ENCODE measurements around the gene XPNPEP2.
A peak's percentile ranks its signal among the peaks of the same experiment; 100 is the strongest.

Gene XPNPEP2

DNA sequence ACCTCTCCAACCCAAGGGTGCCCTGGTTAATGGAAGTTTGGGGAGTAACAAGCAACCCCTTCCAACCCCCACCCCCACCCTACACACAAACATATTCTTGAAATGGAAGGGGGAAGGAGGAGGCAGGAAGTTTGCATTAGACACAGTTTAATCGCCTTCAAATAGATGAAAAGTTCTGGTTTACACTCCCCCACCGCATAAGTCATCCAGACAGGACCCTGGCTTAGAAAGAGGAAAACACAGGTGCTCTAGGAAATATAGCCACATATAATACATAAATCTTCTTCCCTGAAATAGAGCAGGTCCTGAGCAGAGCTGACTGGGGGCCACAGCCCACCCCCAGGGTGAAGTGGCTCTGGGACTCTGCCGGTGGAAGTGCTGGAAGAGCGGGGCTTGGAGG lies 66.0 kb downstream of the XPNPEP2 start:
- H3K9ac ChIP-seq (ENCODE audit: low read length in 5 of 5) = no peak overlapping the region
- H3K27me3 ChIP-seq (ENCODE audit: control insufficient read depth in 5 of 5, insufficient read depth in 4 of 5, low read length in 5 of 5) = peaks cover 0 to 2% (median 0%) of the 10 kb centered on the region in 5 donors
- no peak overlapping the region for H3K4me3 ChIP-seq (ENCODE audit: low read depth in 1 of 5, low read length in 5 of 5)
- no peak overlapping the region for H3K27ac ChIP-seq (ENCODE audit: low read depth, low read length)
- H3K4me1 ChIP-seq (ENCODE audit: control insufficient read depth in 5 of 5, insufficient read depth in 5 of 5, low read length in 5 of 5) = peaks cover 0 to 15% (median 5%) of the 10 kb centered on the region in 5 donors
- H3K36me3 ChIP-seq (ENCODE audit: control insufficient read depth in 5 of 5, insufficient read depth in 5 of 5, low read length in 5 of 5) = peaks cover 0 to 17% (median 13%) of the 10 kb centered on the region in 5 donors
- peaks cover 0 to 6% (median 0%) of the 10 kb centered on the region in 5 donors for H3K9me3 ChIP-seq (ENCODE audit: control insufficient read depth in 5 of 5, low read length in 5 of 5)

- peaks cover 0 to 30% (median 20%) of the 10 kb centered on the region in 5 donors for H3K36me3 ChIP-seq (ENCODE audit: control insufficient read depth in 5 of 5, insufficient read depth in 5 of 5, low read length in 5 of 5)
- H3K4me3 ChIP-seq (ENCODE audit: low read depth in 1 of 5, low read length in 5 of 5) = no peak overlapping the region
- peaks cover 0 to 11% (median 6%) of the 10 kb centered on the region in 5 donors for H3K4me1 ChIP-seq (ENCODE audit: control insufficient read depth in 5 of 5, insufficient read depth in 5 of 5, low read length in 5 of 5)
- H3K27ac ChIP-seq (ENCODE audit: low read depth, low read length) = no peak overlapping the region
- peaks cover 0 to 6% (median 0%) of the 10 kb centered on the region in 5 donors for H3K9me3 ChIP-seq (ENCODE audit: control insufficient read depth in 5 of 5, low read length in 5 of 5)
- peaks cover 0 to 2% (median 0%) of the 10 kb centered on the region in 5 donors for H3K27me3 ChIP-seq (ENCODE audit: control insufficient read depth in 5 of 5, insufficient read depth in 4 of 5, low read length in 5 of 5)
- peak overlapping the region in 1 of 5 donors; percentile 42 for H3K9ac ChIP-seq (ENCODE audit: low read length in 5 of 5)
Measured at GRCh38 chrX:129808158-129808828, 69.5 kb downstream of the XPNPEP2 start.

DNA sequence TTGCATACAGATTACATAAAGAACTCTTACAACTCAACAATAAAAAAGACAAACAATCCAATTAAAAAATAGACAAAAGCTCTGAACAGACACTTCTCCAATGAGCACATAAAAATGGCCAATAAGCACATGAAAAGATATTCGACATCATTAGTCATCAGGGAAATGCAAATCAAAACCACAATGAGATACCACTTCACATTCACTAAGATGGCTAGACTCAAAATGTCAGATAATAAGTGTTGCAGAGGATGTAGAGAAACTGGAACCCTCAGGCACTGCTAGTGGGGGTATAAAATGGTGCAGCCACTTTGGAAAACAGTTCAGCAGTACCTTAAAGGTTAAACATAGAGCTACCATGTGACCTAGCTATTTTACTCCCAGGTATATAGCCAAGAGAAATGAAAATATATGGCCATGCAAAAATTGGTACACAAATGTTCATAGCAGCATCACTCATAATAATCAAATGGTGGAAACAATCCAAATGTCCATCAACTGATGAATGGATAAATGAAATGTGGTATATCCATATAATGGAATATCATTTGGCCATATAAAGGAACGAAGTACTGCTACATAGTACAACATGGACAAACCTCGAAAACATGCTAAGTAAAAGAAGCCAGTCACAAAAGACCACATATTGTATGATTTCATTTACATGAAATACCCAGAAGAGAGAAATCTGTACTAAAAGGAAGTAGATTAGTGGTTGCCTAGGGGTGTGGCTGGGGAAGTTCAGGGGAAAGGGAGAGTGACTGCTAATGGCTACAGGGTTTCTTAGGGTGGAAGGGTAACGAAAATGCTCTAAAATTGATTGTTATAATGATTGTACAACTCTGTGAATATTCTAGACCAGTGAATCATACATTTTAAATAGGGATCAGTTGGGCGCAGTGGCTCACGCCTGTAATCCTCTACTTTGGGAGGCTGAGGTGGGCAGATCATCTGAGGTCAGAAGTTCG lies 70.3 kb downstream of the XPNPEP2 start:
- peaks cover 0 to 14% (median 6%) of the 10 kb centered on the region in 5 donors for H3K4me1 ChIP-seq (ENCODE audit: control insufficient read depth in 5 of 5, insufficient read depth in 5 of 5, low read length in 5 of 5)

DNA sequence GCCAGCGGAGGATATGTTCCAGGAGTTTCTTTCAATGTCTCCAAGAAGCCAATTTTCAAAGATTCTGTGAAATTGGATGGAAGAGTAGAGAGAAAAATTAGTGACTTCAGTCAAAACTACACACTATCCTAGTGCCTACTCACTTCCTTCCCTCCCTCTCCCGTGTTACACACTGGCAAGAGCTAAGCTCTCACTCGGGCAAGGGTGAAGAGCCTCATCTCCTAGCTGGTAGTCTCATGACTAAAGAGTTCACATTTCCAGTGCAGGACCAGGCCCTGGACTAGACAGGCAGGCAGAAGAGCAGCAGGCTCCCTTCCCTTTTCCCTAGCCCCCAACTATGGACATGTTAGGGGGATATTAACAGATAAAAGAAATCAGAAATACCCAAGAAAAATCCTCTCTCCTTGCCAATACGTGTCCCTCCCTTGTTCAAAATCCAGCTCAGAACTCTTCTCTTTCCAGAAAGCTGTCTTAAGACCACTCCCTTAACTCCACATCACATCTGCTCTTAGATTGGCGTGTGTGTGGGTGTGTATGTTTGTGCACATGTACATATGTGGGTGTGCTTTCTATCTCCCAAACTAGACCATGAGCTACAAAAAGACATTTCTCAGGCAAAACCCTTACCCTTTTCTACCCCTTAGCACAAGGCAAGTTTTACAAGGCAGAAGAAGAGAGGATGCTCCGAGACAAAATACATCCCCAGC lies 75.0 kb downstream of the XPNPEP2 start:
- H3K27ac ChIP-seq (ENCODE audit: low read depth, low read length) = peak overlapping the region; percentile 47
- H3K36me3 ChIP-seq (ENCODE audit: control insufficient read depth in 5 of 5, insufficient read depth in 5 of 5, low read length in 5 of 5) = peaks cover 0 to 16% (median 7%) of the 10 kb centered on the region in 5 donors
- no peak overlapping the region for H3K4me3 ChIP-seq (ENCODE audit: low read depth in 1 of 5, low read length in 5 of 5)
- H3K9ac ChIP-seq (ENCODE audit: low read length in 5 of 5) = no peak overlapping the region
- H3K27me3 ChIP-seq (ENCODE audit: control insufficient read depth in 5 of 5, insufficient read depth in 4 of 5, low read length in 5 of 5) = peaks cover 0 to 2% (median 0%) of the 10 kb centered on the region in 5 donors
- H3K9me3 ChIP-seq (ENCODE audit: control insufficient read depth in 5 of 5, low read length in 5 of 5) = peaks cover 0 to 10% (median 0%) of the 10 kb centered on the region in 5 donors
- peaks cover 0 to 10% (median 3%) of the 10 kb centered on the region in 5 donors for H3K4me1 ChIP-seq (ENCODE audit: control insufficient read depth in 5 of 5, insufficient read depth in 5 of 5, low read length in 5 of 5)

More for the DNA sequence above, 70.3 kb downstream of the XPNPEP2 start:
- Histone ChIP-seq H3K27ac (ENCODE audit: low read depth, low read length) (no peak overlapping the region), H3K4me3 (ENCODE audit: low read depth in 1 of 5, low read length in 5 of 5) (no peak overlapping the region), H3K36me3 (ENCODE audit: control insufficient read depth in 5 of 5, insufficient read depth in 5 of 5, low read length in 5 of 5) (peaks cover 0 to 30% (median 20%) of the 10 kb centered on the region in 5 donors), H3K27me3 (ENCODE audit: control insufficient read depth in 5 of 5, insufficient read depth in 4 of 5, low read length in 5 of 5) (no peaks in the 10 kb centered on the region), H3K9ac (ENCODE audit: low read length in 5 of 5) (no peak overlapping the region), H3K9me3 (ENCODE audit: control insufficient read depth in 5 of 5, low read length in 5 of 5) (peaks cover 0 to 6% (median 0%) of the 10 kb centered on the region in 5 donors)

DNA sequence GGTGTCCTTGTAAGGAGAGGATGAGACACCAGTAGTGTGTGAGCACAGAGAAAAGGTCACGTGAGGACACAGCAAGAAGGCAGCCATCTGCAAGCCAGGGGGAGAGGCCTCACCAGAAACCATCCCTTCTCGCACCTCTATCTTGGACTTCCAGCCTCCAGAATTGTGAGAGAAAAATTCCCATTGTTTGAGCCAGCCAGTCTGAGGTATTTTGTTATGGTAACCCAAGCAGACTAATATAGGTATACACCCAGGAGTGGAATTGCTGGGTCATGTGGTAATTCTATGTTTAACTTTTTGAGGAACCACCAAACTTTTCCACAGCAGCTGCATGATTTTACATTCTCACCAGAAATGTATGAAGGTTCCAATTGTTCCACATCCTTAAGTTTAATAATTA lies 79.3 kb downstream of the XPNPEP2 start:
- Histone ChIP-seq H3K9ac (ENCODE audit: low read length in 5 of 5) (no peak overlapping the region), H3K36me3 (ENCODE audit: control insufficient read depth in 5 of 5, insufficient read depth in 5 of 5, low read length in 5 of 5) (no peaks in the 10 kb centered on the region), H3K27me3 (ENCODE audit: control insufficient read depth in 5 of 5, insufficient read depth in 4 of 5, low read length in 5 of 5) (peaks cover 0 to 2% (median 0%) of the 10 kb centered on the region in 5 donors), H3K4me1 (ENCODE audit: control insufficient read depth in 5 of 5, insufficient read depth in 5 of 5, low read length in 5 of 5) (peaks cover 0 to 10% (median 0%) of the 10 kb centered on the region in 5 donors), H3K27ac (ENCODE audit: low read depth, low read length) (no peak overlapping the region), H3K4me3 (ENCODE audit: low read depth in 1 of 5, low read length in 5 of 5) (no peak overlapping the region), H3K9me3 (ENCODE audit: control insufficient read depth in 5 of 5, low read length in 5 of 5) (peaks cover 0 to 5% (median 0%) of the 10 kb centered on the region in 5 donors)

Measured in subcutaneous abdominal adipose tissue (tissue), 5 donors.